ENCODE data around the gene SMAD3.
A peak's percentile ranks its signal among the peaks of the same experiment; 100 is the strongest.

SMAD3 gene

GRCh38 chr15:67125589-67126502 lies 60.4 kb downstream of the SMAD3 start:
- Histone ChIP-seq H3K9me3 (ENCODE audit: insufficient read depth, low read depth, low read length) (no peaks in the 10 kb centered on the region), H3K4me1 (ENCODE audit: insufficient read depth, low read length) (0 out of 2 replicates have a peak, but pooled peaks cover 24% of the 10 kb centered on the region), H3K4me3 (ENCODE audit: low read length) (no peak overlapping the region), H3K9ac (ENCODE audit: low read depth, low read length) (no peak overlapping the region), H3K27me3 (ENCODE audit: insufficient read depth, low read length) (no peaks in the 10 kb centered on the region), H3K27ac (ENCODE audit: low read depth, low read length) (no peak overlapping the region), H3K36me3 (ENCODE audit: insufficient read depth, low read length) (no peaks in the 10 kb centered on the region; the same call in 1 of the 2 replicates)
- WGBS = 93% methylated on average over 20 of the region's 20 CpGs

GRCh38 chr15:67126551-67127330 lies 61.3 kb downstream of the SMAD3 start:
- H3K9ac ChIP-seq (ENCODE audit: low read depth, low read length) = no peak overlapping the region
- H3K4me3 ChIP-seq (ENCODE audit: low read length) = no peak overlapping the region
- no peak overlapping the region for H3K27ac ChIP-seq (ENCODE audit: low read depth, low read length)
- H3K9me3 ChIP-seq (ENCODE audit: insufficient read depth, low read depth, low read length) = no peaks in the 10 kb centered on the region
- WGBS = 83% methylated on average over 16 of the region's 16 CpGs
- H3K27me3 ChIP-seq (ENCODE audit: insufficient read depth, low read length) = no peaks in the 10 kb centered on the region
- 0 out of 2 replicates have a peak, but pooled peaks cover 20% of the 10 kb centered on the region for H3K4me1 ChIP-seq (ENCODE audit: insufficient read depth, low read length)
- no peaks in the 10 kb centered on the region; the same call in 1 of the 2 replicates for H3K36me3 ChIP-seq (ENCODE audit: insufficient read depth, low read length)

- Histone ChIP-seq H3K36me3 (ENCODE audit: insufficient read depth, low read length) (no peaks in the 10 kb centered on the region; the same call in 1 of the 2 replicates), H3K4me1 (ENCODE audit: insufficient read depth, low read length) (0 out of 2 replicates have a peak, but pooled peaks cover 19% of the 10 kb centered on the region), H3K4me3 (ENCODE audit: low read length) (no peak overlapping the region), H3K27me3 (ENCODE audit: insufficient read depth, low read length) (no peaks in the 10 kb centered on the region), H3K9ac (ENCODE audit: low read depth, low read length) (no peak overlapping the region), H3K9me3 (ENCODE audit: insufficient read depth, low read depth, low read length) (no peaks in the 10 kb centered on the region), H3K27ac (ENCODE audit: low read depth, low read length) (no peak overlapping the region)
- WGBS = 86% methylated on average over 5 of the region's 5 CpGs
Observed at GRCh38 chr15:67127331-67127664, 61.9 kb downstream of the SMAD3 start.

- H3K4me1 ChIP-seq (ENCODE audit: insufficient read depth, low read length) = 0 out of 2 replicates have a peak, but pooled peaks cover 19% of the 10 kb centered on the region
- WGBS = 95% methylated on average over 4 of the region's 4 CpGs
- no peak overlapping the region for H3K27ac ChIP-seq (ENCODE audit: low read depth, low read length)
- H3K27me3 ChIP-seq (ENCODE audit: insufficient read depth, low read length) = no peaks in the 10 kb centered on the region
- H3K36me3 ChIP-seq (ENCODE audit: insufficient read depth, low read length) = no peaks in the 10 kb centered on the region; the same call in 1 of the 2 replicates
- H3K9ac ChIP-seq (ENCODE audit: low read depth, low read length) = no peak overlapping the region
- H3K9me3 ChIP-seq (ENCODE audit: insufficient read depth, low read depth, low read length) = no peaks in the 10 kb centered on the region
- H3K4me3 ChIP-seq (ENCODE audit: low read length) = no peak overlapping the region
Observed at GRCh38 chr15:67127965-67128364, 62.6 kb downstream of the SMAD3 start.

- H3K36me3 ChIP-seq (ENCODE audit: insufficient read depth, low read length) = no peaks in the 10 kb centered on the region; the same call in 1 of the 2 replicates
- no peak overlapping the region for H3K4me3 ChIP-seq (ENCODE audit: low read length)
- H3K27me3 ChIP-seq (ENCODE audit: insufficient read depth, low read length) = no peaks in the 10 kb centered on the region
- H3K9ac ChIP-seq (ENCODE audit: low read depth, low read length) = no peak overlapping the region
- no peak overlapping the region for H3K27ac ChIP-seq (ENCODE audit: low read depth, low read length)
- 95% methylated on average over 11 of the region's 12 CpGs for WGBS
- H3K4me1 ChIP-seq (ENCODE audit: insufficient read depth, low read length) = peaks cover 29% of the 10 kb centered on the region
- no peaks in the 10 kb centered on the region for H3K9me3 ChIP-seq (ENCODE audit: insufficient read depth, low read depth, low read length)
Observed at GRCh38 chr15:67130166-67130565, 64.8 kb downstream of the SMAD3 start.

GRCh38 chr15:67130673-67131601 lies 65.5 kb downstream of the SMAD3 start:
- 79% methylated on average over 15 of the region's 15 CpGs for WGBS
- no peak overlapping the region for H3K27ac ChIP-seq (ENCODE audit: low read depth, low read length)
- H3K27me3 ChIP-seq (ENCODE audit: insufficient read depth, low read length) = no peaks in the 10 kb centered on the region
- peaks cover 25% of the 10 kb centered on the region for H3K4me1 ChIP-seq (ENCODE audit: insufficient read depth, low read length)
- no peaks in the 10 kb centered on the region for H3K9me3 ChIP-seq (ENCODE audit: insufficient read depth, low read depth, low read length)
- H3K9ac ChIP-seq (ENCODE audit: low read depth, low read length) = no peak overlapping the region
- no peak overlapping the region for H3K4me3 ChIP-seq (ENCODE audit: low read length)
- H3K36me3 ChIP-seq (ENCODE audit: insufficient read depth, low read length) = no peaks in the 10 kb centered on the region; the same call in 1 of the 2 replicates

GRCh38 chr15:67132276-67132675 lies 66.9 kb downstream of the SMAD3 start:
- H3K4me1 ChIP-seq (ENCODE audit: insufficient read depth, low read length) = peaks cover 25% of the 10 kb centered on the region

GRCh38 chr15:67133026-67133425 lies 67.6 kb downstream of the SMAD3 start:
- Histone ChIP-seq H3K9ac (ENCODE audit: low read depth, low read length) (no peak overlapping the region), H3K4me3 (ENCODE audit: low read length) (no peak overlapping the region), H3K27ac (ENCODE audit: low read depth, low read length) (no peak overlapping the region), H3K36me3 (ENCODE audit: insufficient read depth, low read length) (no peaks in the 10 kb centered on the region; the same call in 1 of the 2 replicates), H3K4me1 (ENCODE audit: insufficient read depth, low read length) (peaks cover 33% of the 10 kb centered on the region), H3K27me3 (ENCODE audit: insufficient read depth, low read length) (no peaks in the 10 kb centered on the region), H3K9me3 (ENCODE audit: insufficient read depth, low read depth, low read length) (no peaks in the 10 kb centered on the region)
- WGBS = 82% methylated on average over 4 of the region's 4 CpGs

More at GRCh38 chr15:67132276-67132675, 66.9 kb downstream of the SMAD3 start:
- Histone ChIP-seq H3K9ac (ENCODE audit: low read depth, low read length) (no peak overlapping the region), H3K27ac (ENCODE audit: low read depth, low read length) (no peak overlapping the region), H3K27me3 (ENCODE audit: insufficient read depth, low read length) (no peaks in the 10 kb centered on the region), H3K9me3 (ENCODE audit: insufficient read depth, low read depth, low read length) (no peaks in the 10 kb centered on the region), H3K36me3 (ENCODE audit: insufficient read depth, low read length) (no peaks in the 10 kb centered on the region; the same call in 1 of the 2 replicates), H3K4me3 (ENCODE audit: low read length) (no peak overlapping the region)
- WGBS = 95% methylated on average over 3 of the region's 3 CpGs

GRCh38 chr15:67133738-67134066 lies 68.3 kb downstream of the SMAD3 start:
- H3K27me3 ChIP-seq (ENCODE audit: insufficient read depth, low read length) = no peaks in the 10 kb centered on the region
- WGBS = 67% methylated on average over 3 of the region's 3 CpGs
- no peak overlapping the region for H3K4me3 ChIP-seq (ENCODE audit: low read length)
- no peak overlapping the region for H3K27ac ChIP-seq (ENCODE audit: low read depth, low read length)
- H3K36me3 ChIP-seq (ENCODE audit: insufficient read depth, low read length) = no peaks in the 10 kb centered on the region; the same call in 1 of the 2 replicates
- no peaks in the 10 kb centered on the region for H3K9me3 ChIP-seq (ENCODE audit: insufficient read depth, low read depth, low read length)
- peaks cover 39% of the 10 kb centered on the region for H3K4me1 ChIP-seq (ENCODE audit: insufficient read depth, low read length)
- no peak overlapping the region for H3K9ac ChIP-seq (ENCODE audit: low read depth, low read length)

- H3K9ac ChIP-seq (ENCODE audit: low read depth, low read length) = no peak overlapping the region
- peaks cover 44% of the 10 kb centered on the region for H3K4me1 ChIP-seq (ENCODE audit: insufficient read depth, low read length)
- no peaks in the 10 kb centered on the region; the same call in 1 of the 2 replicates for H3K36me3 ChIP-seq (ENCODE audit: insufficient read depth, low read length)
- no peak overlapping the region for H3K4me3 ChIP-seq (ENCODE audit: low read length)
- WGBS = 65% methylated on average over 13 of the region's 13 CpGs
- no peaks in the 10 kb centered on the region for H3K9me3 ChIP-seq (ENCODE audit: insufficient read depth, low read depth, low read length)
- H3K27me3 ChIP-seq (ENCODE audit: insufficient read depth, low read length) = no peaks in the 10 kb centered on the region
- peak overlapping the region; percentile 42 for H3K27ac ChIP-seq (ENCODE audit: low read depth, low read length)
Observed at GRCh38 chr15:67134067-67134838, 68.9 kb downstream of the SMAD3 start.

All from HUES64 (cell line).